ENCODE measurements around the gene CPLANE1.
"Not testable (repeated sequence)": the region's sequence is repeated elsewhere in the genome, so short reads cannot be mapped to it uniquely, and the experiment has no call there.

Gene CPLANE1

DNA sequence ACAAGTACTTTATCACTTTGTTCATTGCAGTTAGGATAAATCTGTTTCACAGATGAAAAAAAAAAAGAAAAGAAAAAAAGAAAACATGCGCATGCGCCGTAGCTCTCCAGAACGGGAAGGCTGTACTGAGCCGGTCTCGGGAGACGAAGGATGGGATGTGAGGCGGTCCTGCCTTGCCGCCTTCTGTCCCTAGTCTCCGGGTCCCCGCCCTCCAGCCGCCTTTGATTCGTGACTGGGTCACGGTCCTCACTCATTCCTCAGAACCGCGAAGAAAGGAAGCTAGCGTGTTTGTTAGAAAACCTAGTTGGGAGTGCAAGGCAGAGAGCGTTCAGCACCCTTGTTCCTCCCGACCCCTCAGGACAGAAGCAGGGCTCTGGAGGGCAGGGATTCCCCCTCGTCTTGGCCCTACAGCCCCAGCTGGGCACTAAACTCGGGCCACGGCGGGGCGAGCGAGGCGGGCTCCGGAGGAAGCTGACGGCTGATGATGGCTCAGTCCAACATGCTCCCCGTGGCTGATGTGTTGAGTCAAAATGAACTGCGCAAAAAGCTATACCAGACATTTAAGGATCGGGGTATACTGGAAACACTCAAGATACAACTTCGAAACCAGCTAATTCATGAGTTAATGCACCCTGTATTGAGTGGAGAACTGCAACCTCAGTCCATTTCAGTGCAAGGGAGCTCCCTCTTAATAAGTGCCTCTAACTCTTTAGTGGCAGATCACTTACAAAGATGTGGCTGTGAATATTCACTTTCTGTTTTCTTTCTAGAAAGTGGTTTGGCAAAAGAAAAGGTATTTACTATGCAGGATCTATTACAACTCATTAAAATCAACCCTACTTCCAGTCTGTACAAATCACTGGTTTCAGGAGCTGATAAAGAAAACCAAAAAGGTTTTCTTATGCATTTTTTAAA is 40.0 kb downstream of the CPLANE1 start:
- no peak for DNase-seq (ENCODE audit: low spot score)

DNA sequence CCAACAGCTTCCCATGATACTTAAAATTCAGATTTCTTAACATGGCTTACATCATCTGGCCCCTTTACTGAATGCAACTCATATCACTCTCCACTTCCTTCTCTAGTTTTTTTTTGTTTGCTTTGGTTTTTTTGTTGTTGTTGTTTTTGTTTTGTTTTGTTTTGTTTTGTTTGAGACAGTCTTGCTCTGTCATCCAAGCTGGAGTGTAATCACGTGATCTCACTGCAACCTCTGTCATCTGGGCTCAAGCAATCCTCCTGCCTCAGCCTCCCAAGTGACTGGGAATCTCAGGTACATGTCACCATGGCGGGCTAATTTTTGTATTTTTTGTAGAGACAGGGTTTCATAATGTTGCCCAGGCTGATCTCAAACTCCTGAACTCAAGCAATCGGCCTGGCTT is 41.4 kb downstream of the CPLANE1 start:
- DNase-seq (ENCODE audit: low spot score), result no peak

DNA sequence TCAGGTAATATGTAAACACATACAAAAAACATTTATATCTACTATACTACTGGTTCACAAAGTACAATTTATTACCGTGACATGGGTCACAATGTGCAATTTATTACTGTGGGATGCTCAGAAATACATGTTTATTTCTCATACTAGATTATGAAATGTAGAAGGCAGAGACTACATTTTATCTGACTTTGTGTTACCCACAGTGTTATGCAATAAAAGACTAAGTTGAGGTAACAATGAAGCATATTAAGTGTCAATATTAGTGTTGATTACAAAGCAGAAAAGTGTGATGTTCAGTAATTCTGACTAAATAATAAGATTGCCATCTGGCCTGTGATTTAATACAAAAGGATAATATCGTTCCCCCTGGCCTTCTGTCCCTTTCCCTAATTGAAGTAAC is 42.4 kb downstream of the CPLANE1 start:
- no peak for DNase-seq (ENCODE audit: low spot score)

DNA sequence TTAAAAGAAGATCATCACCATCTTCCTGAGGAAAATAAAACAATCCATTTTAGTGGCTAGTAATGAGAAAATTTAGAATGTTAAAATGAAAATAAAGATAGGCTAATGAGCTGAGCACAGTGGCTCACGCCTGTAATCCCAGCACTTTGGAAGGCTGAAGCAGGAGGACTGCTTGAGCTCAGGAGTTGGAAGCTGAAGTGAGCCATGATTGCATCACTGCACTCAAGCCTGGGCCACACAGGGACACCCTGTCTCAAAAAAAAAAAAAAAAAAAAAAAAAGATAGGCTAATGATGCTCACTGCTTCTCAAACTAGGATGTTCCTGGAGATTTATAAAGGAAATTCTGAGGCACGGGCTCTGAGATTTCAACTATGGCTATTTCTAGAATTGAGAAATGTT is 50.3 kb downstream of the CPLANE1 start:
- DNase-seq (ENCODE audit: low spot score), result no peak

- DNase-seq (ENCODE audit: low spot score), result no peak
Measured at GRCh38 chr5:37198061-37198460, 51.1 kb downstream of the CPLANE1 start.

DNA sequence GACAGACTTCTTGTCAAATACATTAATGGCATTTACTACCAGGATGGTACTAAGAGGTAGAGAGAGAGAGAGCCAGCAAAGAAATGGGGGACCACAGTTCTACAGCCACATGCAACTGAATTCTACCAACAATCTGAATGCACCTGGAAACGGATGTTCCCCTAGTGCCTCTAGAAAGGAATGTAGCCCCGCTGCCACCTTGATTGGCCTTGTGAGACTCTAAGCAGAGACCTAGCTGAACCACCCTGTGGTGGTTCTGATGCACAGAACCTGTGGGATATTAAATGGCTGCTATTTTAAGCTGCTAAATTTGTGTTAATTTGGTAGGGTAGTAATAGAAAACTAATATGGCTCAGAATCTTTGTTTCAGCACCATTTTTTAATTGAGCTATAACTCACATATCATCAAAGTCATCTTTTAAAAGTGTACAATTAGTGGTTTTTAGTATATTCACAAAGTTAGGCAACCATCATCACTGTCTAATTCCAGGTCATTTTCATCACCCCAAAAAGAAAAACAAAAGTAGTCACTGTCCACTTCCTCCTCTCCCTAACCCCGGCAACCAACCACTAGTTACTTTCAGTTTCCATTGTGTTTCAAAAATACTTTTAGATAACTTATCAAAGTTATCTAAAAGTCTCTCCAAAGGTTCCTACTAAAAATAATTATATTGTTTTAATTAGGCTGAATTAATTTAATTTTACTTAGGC is 51.7 kb downstream of the CPLANE1 start:
- no peak for DNase-seq (ENCODE audit: low spot score)

DNA sequence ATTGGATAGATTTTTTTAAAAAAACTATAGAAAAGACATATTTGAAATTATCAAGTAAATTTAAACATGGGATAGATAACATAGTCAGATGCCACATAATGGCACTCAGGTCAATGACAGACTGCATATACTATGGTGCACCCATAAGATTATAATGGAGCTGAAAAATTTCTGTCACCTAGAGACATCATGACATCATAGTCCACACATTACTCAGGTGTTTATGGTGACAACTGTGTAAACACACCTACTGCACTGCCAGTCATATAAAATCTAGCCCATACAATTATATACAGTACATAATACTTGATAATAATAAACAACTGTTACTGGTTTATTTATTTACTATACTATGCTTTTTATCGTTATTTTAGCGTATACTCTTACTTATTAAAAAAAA is 58.6 kb downstream of the CPLANE1 start:
- DNase-seq (ENCODE audit: low spot score), result no peak

- no peak for DNase-seq (ENCODE audit: low spot score)
Measured at GRCh38 chr5:37189355-37189754, 59.8 kb downstream of the CPLANE1 start.

- no peak for DNase-seq (ENCODE audit: low spot score)
Measured at GRCh38 chr5:37187465-37187977, 61.7 kb downstream of the CPLANE1 start.

DNA sequence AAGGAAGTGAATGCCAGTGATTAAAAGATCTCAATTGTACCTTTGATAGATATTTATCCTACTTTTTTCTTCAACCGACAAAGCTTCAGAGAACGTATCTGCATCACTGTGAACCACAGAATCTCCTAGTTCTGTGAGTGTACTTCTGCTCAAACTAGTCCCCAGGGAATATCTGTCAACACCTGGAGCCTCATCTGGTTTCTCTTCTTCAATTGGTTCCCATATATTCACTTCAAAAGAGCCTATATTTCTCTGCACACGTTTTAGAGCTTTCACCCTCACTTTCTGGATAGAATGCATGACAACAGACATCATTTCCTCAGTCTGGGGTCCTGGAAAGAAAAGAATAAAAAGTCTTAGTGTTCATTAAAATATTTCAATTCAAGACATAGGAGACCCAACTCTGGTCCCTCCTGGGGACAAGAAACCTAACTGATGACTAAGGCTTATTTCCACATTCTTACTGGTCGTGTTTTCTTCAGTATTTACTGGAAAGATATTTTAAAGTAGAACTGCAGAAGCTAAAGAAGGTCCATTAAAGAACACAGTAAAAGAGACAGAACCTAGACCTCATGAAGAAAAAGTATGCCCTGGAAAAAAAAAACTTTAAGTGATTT is 64.3 kb downstream of the CPLANE1 start:
- no peak for DNase-seq (ENCODE audit: low spot score)

DNA sequence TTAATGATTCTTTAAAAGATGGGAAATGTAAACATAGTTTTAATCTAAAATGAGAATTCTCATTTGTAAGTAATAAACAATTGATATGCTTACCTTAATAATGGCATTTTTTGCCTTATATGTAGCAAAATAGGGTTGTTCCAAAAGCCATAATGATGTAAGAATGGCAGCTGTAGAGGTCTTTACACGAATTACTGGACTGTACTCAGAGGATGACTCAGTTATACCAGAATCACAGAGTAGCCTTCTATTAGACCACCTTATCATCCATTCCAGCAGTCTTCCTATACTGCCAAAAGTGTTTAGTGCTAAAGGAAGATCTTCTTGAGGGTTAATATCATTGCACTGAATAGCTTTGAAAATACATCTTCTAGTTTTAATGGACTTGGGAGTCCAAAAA is 66.5 kb downstream of the CPLANE1 start:
- no peak for DNase-seq (ENCODE audit: low spot score)

GRCh38 chr5:37174928-37175327 is 74.2 kb downstream of the CPLANE1 start:
- DNase-seq (ENCODE audit: low spot score), result no peak

DNA sequence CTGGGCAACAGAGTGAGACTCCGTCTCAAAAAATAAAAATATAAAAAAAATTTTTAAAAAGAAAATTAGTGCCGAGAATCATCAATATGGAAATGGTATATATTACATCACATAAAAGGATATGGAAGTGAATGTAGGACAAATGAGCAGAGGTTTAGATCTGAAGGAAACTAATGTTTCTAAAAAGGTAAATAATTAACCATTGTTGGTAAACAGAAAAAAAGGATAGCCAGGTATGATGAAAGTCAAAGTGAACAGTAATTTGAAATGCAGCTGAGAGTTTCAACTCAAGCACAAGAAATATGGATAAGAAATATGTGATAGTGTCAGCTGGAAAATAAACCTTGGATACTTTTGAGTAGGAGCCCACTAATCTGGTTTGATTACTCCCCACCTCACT is 76.2 kb downstream of the CPLANE1 start:
- DNase-seq (ENCODE audit: low spot score), result no peak

DNA sequence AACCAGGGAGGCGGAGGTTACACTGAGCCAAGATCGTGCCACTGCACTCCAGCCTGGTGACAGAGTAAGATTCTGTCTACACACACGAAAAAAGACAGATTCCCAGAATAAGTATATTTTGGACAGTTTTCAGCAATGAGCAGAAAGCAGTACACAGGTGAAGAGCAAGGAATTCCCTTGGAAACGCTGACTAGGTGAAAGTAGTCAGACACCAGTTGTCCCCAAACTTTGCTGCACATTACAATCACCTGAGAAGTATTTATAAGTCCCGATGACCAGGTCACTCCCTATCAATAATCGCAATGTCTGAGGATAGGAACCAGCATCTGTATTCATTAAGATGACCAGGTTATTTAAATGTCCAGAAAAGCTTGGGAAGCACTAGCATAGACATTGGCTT is 78.3 kb downstream of the CPLANE1 start:
- no peak for DNase-seq (ENCODE audit: low spot score)

DNA sequence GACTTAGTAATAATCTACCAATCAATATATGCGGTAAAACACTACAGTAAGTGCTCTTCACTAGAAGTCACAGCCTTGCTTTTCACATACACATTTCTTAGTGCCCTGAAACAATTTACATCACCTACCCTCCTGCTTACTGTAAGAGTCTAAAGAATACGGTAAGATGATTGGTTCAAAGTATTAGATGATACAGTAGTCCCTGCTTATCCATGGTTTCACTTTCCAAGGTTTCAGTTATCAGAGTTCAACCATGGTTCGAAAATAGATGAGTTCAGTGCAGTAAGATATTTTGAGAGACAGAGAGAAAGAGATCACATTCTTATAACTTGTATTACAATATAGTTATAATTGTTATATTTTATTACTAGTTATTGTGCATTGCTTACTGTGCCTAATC is 83.0 kb downstream of the CPLANE1 start:
- no peak for DNase-seq (ENCODE audit: low spot score)

DNA sequence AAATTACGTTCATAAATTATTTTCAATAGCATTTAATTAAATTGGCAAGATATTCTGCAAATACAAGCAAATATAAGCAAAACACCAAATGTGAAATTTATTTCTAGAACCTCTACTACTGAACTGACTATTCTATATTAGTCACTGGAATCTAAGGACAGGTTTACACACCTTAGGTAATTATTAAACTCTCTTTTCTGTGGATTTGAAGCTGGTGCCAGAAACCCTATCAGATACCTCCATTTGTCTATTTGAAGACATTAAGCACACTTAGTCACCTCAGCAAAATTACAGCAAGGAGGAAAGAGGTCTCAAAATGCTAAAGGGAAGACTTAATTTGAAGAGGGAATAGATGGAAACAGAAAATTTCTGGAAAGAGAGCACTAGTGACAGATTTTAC is 83.4 kb downstream of the CPLANE1 start:
- DNase-seq (ENCODE audit: low spot score), result no peak

- DNase-seq (ENCODE audit: low spot score), result no peak
Measured at GRCh38 chr5:37153661-37154060, 95.5 kb downstream of the CPLANE1 start.

- no peak for DNase-seq (ENCODE audit: low spot score)
Measured at GRCh38 chr5:37146896-37147295, 102.3 kb downstream of the CPLANE1 start.

- DNase-seq (ENCODE audit: low spot score), result no peak
Measured at GRCh38 chr5:37136694-37137093, 112.5 kb downstream of the CPLANE1 start.

- not testable (repeated sequence) for DNase-seq (ENCODE audit: low spot score)
Measured at GRCh38 chr5:37135312-37135711, 113.9 kb downstream of the CPLANE1 start.

- DNase-seq (ENCODE audit: low spot score), result no peak
Measured at GRCh38 chr5:37133939-37134338, 115.2 kb downstream of the CPLANE1 start.

DNA sequence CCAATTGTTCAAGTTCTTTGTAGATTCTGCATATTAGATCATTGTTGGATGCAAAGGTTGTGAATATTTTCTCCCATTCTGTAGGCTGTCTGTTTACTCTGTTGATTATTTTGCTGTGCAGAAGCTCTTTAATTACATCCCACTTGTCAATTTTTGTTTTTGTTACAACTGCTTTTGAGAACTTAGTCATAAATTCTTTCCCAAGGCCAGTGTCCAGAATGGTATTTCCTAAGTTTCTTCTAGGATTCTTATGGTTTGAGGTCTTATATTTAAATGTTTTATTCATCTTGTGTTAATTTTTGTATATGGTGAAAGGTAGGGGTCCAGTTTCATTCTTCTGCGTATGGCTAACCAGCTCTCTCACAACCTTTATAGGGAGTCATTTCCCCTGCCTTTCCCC is 116.5 kb downstream of the CPLANE1 start:
- DNase-seq (ENCODE audit: low spot score), result no peak

- DNase-seq (ENCODE audit: low spot score), result no peak
Measured at GRCh38 chr5:37121465-37121864, 127.7 kb downstream of the CPLANE1 start.
